HG02798 (cell line): Measurements from ENCODE around the gene OGDH.
"Not testable (repeated sequence)": the region's sequence is repeated elsewhere in the genome, so short reads cannot be mapped to it uniquely, and the experiment has no call there.

ENCODE experiments used
- ATAC-seq: cut with Tn5 transposase; IDR thresholded peaks from one replicate; pipeline ENCODE4 v1.9.1; 2021; ENCODE audit warnings: mild to moderate bottlenecking; ENCODE audit not compliant: unreplicated experiment, poor library complexity

OGDH gene

GRCh38 chr7:44576228-44576627 is 30.2 kb upstream of the OGDH start:
- no peak for ATAC-seq

GRCh38 chr7:44580945-44581878 is 25.2 kb upstream of the OGDH start:
- peak; percentile 30 for ATAC-seq

- ATAC-seq: peak; percentile 95
These were observed 24.4 kb upstream of the OGDH start, which contains the start of gene TMED4 for GRCh38 chr7:44581879-44582603. TSS of gene TMED4 (minus strand) at chr7:44582231. CDS start at chr7:44582206, 25 bp downstream.

GRCh38 chr7:44583146-44583865 is 23.1 kb upstream of the OGDH start:
- no peak for ATAC-seq

- peak; percentile 56 for ATAC-seq
These were observed 18.4 kb upstream of the OGDH start for GRCh38 chr7:44587843-44588711.

- no peak for ATAC-seq
These were observed 15.5 kb upstream of the OGDH start for GRCh38 chr7:44590910-44591309.

GRCh38 chr7:44595934-44596635 is 10.3 kb upstream of the OGDH start:
- ATAC-seq: no peak

GRCh38 chr7:44597181-44597580 is 9.2 kb upstream of the OGDH start:
- not testable (repeated sequence) for ATAC-seq

- no peak for ATAC-seq
These were observed 7.2 kb upstream of the OGDH start for GRCh38 chr7:44599222-44599621.

GRCh38 chr7:44602576-44602910 is 3.9 kb upstream of the OGDH start:
- no peak for ATAC-seq

GRCh38 chr7:44603193-44603592 is 3.2 kb upstream of the OGDH start:
- no peak for ATAC-seq

GRCh38 chr7:44604941-44605340 is 1.5 kb upstream of the OGDH start:
- no peak for ATAC-seq

- no peak for ATAC-seq
These were observed 978 bp downstream of the OGDH start for GRCh38 chr7:44607141-44608068.

GRCh38 chr7:44608916-44609648 is 2.7 kb downstream of the OGDH start:
- ATAC-seq: no peak

- no peak for ATAC-seq
These were observed 3.4 kb downstream of the OGDH start for GRCh38 chr7:44609829-44610228.

- ATAC-seq: no peak
These were observed 8.8 kb downstream of the OGDH start for GRCh38 chr7:44615149-44615611.

- no peak for ATAC-seq
These were observed 9.4 kb downstream of the OGDH start for GRCh38 chr7:44615793-44616192.
